Effector CD4-positive, alpha-beta T cell (primary cell): ENCODE measurements around the gene KRTAP5-6.
"Not testable (repeated sequence)": the region's sequence is repeated elsewhere in the genome, so short reads cannot be mapped to it uniquely, and the experiment has no call there.

Experiments
- DNase-seq: peaks from one replicate; pipeline ENCODE4 v3.0.0-alpha.2; 2020

KRTAP5-6 gene

GRCh38 chr11:1661454-1662269 is 35.3 kb upstream of the KRTAP5-6 start:
- not testable (repeated sequence) for DNase-seq

- not testable (repeated sequence) for DNase-seq
These were observed 34.2 kb upstream of the KRTAP5-6 start for GRCh38 chr11:1662699-1663283.

- no peak for DNase-seq
These were observed 31.7 kb upstream of the KRTAP5-6 start for GRCh38 chr11:1665313-1665712.

GRCh38 chr11:1667121-1667850 is 29.7 kb upstream of the KRTAP5-6 start:
- DNase-seq, result no peak

GRCh38 chr11:1667906-1668305 is 29.1 kb upstream of the KRTAP5-6 start:
- no peak for DNase-seq

- DNase-seq, result no peak
These were observed 28.0 kb upstream of the KRTAP5-6 start for GRCh38 chr11:1668911-1669473.

- no peak for DNase-seq
These were observed 27.3 kb upstream of the KRTAP5-6 start for GRCh38 chr11:1669546-1670218.

GRCh38 chr11:1670457-1670856 is 26.5 kb upstream of the KRTAP5-6 start:
- DNase-seq, result not testable (repeated sequence)

GRCh38 chr11:1670905-1671371 is 26.1 kb upstream of the KRTAP5-6 start:
- no peak for DNase-seq

- DNase-seq, result no peak
These were observed 25.3 kb upstream of the KRTAP5-6 start for GRCh38 chr11:1671658-1672057.

GRCh38 chr11:1672613-1673350 is 24.2 kb upstream of the KRTAP5-6 start:
- DNase-seq, result no peak

- DNase-seq, result no peak
These were observed 23.4 kb upstream of the KRTAP5-6 start for GRCh38 chr11:1673446-1674172.

GRCh38 chr11:1674173-1675131 is 22.5 kb upstream of the KRTAP5-6 start:
- no peak for DNase-seq

GRCh38 chr11:1675536-1676228 is 21.3 kb upstream of the KRTAP5-6 start:
- no peak for DNase-seq

GRCh38 chr11:1676229-1676740 is 20.7 kb upstream of the KRTAP5-6 start:
- no peak for DNase-seq

- no peak for DNase-seq
These were observed 17.1 kb upstream of the KRTAP5-6 start for GRCh38 chr11:1679881-1680280.

- no peak for DNase-seq
These were observed 14.6 kb upstream of the KRTAP5-6 start for GRCh38 chr11:1682225-1682905.

GRCh38 chr11:1683216-1683615 is 13.8 kb upstream of the KRTAP5-6 start:
- not testable (repeated sequence) for DNase-seq
